CD4-positive, alpha-beta T cell treated with Interleukin-2 at 100 ng/mL for 4 hours (primary cell): Measurements from ENCODE around the gene CTSA.
"Not testable (repeated sequence)": the region's sequence is repeated elsewhere in the genome, so short reads cannot be mapped to it uniquely, and the experiment has no call there.

Source experiments
- DNase-seq: peaks from one replicate; pipeline ENCODE4 v3.0.0-alpha.2; 2020; ENCODE audit warnings: low spot score

Gene CTSA

DNA sequence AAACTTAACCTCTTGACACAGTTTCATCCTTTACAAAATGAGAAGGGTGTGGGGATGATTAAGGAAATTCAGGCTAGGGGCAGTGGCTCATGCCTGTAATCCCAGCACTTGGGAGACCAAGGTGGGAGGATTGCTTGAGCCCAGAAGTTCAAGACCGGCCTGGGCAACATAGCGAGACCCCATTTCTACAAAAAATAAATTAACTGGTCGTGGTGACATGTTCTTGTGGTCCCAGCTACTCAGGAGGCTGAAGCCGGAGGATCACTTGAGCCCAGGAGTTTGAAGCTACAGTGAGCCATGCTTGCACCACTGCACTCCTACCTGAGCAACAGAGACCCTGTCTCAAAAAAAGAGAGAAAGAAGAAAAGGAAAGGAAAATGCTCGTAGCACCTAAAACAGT is 24.7 kb upstream of the CTSA start:
- DNase-seq: no peak

DNA sequence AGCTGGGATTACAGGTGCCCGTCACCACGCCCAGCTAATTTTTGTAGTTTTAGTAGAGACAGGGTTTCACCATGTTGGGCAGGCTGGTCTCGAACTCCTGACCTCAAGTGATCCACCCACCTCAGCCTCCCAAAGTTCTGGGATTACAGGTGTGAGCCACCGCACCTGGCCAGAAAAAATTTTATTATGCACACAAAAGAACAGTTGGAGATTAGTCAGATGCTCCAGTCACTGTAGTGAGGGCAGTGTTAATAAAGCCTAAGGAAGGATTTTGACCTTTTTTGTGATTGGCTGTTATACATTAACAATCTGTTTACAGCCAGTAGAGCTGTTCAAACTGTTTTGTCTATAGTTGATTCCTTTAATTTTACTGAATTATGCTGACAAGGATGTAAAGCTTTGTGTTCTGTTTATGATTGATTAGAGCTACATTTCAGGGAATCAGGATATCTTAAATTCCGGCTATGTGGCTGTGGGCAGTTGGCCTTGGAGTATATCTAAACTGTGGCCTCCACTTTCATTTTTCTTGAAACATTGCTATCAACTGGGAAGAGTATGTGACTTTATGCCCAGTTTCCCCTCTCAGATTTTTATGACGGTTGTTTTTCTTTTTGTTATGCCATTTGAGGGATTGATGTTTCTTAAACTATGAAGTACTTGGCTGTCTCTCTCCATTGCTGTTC is 23.9 kb upstream of the CTSA start:
- no peak for DNase-seq

DNA sequence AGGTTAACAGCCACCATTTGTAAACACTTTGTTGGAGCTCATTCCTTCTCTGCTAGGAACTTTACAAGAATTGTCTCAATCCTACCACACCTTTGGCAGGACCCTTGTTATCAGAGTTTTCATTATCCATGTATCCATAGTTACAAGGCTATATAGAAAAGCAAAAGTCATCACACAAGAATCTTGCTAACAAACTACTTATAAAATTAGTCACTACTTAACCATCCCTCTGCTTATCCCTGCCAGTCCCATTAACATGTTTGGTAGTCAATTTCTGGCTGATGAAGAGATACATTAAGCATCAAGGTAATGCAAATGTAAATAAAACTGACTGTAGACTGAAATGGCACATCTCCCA is 23.3 kb upstream of the CTSA start:
- DNase-seq: no peak

DNA sequence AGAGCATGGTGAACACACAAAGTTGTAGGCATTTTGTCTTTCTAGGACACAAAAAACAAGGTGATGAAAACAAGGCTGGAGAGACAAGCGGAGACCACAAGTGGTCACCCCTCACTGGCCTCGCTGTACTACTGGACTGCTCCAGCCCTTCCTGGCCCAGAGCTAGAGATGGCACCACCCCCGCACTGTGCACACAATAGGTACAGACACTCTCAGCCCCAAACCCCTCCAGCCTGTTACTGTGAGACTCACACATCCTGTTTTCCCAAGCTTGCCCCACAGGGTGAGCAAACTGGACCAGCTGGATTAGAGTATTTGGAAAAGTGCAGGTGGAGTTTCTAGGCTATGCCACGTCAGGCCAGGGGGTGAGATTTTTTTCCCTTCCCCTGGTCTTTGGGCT is 18.5 kb upstream of the CTSA start:
- no peak for DNase-seq

DNA sequence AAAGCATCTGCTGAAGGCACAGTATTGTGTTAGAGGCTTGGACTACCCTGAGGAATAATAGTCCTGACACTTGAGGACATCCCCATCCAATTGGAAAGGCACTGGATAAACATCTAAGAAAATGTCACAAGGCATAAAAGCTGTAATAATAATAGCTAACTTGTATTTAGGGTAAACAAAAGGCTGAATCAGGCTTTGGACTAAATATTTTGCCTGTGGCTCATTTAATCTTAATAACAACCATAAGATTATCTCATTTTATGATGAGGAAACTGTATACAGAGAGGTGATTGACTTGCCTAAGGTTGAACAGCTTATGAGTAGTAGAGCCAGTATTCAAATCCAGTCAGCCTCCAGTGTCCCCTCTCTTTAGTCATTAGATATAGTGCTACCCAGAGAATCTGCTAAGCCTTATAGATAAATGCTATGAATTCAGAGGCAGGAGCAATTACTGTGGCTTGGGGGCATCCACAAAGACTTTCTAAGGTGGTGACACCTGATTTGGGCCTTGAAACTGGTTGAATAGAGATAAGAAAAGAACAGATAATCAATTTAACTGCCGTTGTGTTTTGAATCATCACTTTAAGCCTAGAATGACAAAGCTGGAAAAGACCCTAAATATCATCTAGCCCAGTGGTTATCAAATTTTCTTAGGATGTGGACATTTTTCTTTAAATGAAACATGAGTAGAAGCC is 17.6 kb upstream of the CTSA start:
- no peak for DNase-seq

DNA sequence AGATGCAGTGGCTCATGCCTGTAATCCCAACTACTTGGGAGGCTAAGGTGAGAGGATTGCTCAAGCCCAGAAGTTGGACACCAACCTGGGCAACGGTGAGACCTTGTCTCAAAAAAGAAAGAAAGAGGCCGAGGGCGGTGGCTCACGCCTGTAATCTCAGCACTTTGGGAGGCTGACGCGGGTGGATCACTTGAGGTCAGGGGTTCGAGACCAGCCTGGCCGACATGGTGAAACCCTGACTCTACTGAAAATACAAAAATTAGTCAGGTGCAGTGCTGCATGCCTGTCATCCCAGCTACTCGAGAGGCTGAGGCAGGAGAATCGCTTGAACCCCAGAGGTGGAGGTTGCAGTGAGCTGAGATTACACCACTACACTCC is 17.0 kb upstream of the CTSA start:
- not testable (repeated sequence) for DNase-seq

DNA sequence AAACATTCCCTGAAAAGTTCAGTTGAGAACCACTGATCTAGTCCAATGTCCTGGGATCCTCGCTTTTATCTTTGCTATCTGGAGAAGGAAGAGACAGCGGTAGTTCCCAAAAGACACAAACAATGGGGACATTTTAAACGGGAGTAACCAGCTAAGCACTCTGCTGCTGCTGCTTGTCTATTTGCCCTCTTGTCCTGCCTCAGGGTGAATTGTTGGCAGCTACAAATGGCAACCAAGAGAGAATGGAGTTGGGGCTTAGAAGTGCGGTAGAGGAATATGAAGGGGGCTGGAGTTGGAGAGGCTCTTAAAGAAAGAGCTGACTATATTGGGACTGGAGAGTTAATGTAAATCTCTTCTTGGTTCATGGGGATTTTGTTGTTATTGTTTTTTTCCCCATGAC is 16.6 kb upstream of the CTSA start:
- no peak for DNase-seq

DNA sequence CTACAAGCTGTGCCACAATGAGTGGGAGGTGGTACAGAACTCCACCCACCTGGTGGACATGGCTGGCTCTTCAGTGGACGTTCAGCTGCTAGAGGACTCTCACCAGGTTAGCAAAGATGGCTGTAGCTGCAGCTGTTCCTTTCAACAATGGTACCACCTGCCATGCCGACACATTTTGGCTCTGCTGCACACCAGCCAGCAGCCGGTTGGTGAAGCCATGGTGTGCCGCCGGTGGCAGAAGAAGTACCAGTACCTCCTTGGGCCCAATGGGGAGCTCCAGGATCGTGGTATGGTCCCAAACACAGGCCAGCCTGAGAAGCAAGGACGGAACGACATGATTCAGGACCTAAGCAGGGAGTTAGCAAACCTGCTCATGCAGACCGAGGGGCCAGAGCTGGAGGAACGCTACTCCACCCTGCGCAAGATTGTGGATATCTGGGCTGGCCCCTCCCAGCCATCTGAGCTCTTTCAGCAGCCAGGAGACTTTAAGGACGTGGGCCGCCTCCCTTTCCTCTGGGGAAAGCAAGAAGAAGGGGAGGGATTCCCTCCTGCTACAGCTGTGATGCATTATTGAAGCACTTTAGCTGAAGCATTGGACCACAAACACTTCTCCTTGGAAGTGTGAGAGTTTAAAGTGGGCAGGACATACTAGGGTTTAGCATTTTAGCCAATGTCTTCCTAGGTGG is 12.9 kb upstream of the CTSA start:
- no peak for DNase-seq

DNA sequence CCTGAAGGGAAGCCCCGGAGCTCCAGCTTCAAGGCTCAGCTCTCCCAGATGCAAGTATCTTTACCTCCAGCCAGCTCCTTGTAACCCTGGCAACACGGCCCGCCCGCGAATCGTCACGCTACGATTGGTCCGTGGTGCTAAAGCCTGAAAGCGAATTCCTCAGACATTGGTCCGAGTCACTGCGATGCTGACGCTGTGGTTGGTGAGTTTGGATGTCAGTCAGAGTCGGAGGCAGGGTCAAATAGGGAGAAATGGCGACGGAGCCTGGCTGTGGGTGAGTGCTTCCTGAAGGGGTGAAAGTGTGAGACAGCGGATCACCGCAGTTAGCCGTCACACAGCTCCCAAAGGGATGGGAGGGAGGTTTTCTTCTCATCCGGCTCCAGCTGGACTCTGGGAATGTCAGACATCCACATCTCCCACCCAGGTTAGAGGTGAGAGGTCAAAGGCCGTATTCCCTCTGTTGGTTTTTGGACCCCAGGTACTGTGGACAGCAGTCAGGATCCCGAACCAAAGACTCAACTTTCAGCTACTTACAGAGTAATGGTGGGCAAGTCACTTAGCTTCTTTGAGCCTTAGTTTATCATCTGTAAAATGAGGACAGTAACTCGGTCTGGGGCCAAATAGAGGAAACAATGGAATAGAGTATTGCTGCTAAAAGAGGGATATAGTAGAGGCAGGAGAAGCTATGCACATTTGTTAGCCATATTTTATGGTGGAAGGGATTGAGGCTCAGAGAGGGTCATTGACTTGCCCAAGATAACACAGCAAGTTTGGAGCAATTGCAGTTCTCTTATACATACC is 9.9 kb upstream of the CTSA start, which contains the start of gene ZSWIM1:
TSS of gene ZSWIM1 (plus strand) at position 240 of the 801 bp plus-strand sequence. CDS start 1,366 bp downstream, outside the sequence.
- peak; percentile 100 for DNase-seq

DNA sequence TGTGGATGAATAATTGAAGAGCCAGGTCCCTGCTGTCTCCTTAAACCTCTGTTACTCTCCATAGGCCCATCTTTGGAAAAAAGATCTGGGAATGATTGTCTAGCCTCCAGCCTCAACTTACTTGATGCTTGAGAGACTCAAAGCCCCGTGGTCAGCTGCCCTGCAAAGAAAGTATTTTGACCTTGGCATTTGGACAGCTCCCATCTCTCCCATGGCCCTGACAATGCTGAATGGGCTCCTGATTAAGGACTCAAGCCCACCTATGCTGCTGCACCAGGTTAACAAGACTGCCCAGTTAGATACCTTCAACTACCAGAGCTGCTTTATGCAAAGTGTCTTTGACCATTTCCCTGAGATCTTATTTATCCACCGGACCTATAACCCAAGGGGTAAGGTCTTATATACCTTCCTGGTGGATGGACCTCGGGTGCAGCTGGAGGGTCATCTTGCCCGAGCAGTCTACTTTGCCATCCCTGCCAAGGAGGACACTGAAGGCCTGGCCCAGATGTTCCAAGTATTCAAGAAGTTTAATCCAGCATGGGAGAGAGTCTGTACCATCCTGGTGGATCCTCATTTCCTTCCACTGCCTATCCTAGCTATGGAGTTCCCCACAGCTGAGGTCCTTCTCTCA is 8.6 kb upstream of the CTSA start:
- DNase-seq: no peak

DNA sequence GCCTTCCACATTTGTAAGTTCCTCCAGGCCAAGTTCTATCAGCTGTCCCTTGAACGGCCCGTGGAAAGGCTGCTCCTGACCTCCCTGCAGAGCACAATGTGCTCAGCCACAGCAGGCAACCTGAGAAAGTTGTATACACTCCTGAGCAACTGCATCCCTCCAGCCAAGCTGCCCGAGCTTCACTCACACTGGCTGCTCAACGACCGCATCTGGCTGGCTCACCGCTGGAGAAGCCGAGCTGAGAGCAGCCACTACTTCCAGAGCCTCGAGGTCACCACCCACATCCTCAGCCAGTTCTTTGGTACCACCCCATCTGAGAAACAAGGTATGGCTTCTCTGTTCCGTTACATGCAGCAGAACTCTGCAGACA is 8.1 kb upstream of the CTSA start:
- no peak for DNase-seq

DNA sequence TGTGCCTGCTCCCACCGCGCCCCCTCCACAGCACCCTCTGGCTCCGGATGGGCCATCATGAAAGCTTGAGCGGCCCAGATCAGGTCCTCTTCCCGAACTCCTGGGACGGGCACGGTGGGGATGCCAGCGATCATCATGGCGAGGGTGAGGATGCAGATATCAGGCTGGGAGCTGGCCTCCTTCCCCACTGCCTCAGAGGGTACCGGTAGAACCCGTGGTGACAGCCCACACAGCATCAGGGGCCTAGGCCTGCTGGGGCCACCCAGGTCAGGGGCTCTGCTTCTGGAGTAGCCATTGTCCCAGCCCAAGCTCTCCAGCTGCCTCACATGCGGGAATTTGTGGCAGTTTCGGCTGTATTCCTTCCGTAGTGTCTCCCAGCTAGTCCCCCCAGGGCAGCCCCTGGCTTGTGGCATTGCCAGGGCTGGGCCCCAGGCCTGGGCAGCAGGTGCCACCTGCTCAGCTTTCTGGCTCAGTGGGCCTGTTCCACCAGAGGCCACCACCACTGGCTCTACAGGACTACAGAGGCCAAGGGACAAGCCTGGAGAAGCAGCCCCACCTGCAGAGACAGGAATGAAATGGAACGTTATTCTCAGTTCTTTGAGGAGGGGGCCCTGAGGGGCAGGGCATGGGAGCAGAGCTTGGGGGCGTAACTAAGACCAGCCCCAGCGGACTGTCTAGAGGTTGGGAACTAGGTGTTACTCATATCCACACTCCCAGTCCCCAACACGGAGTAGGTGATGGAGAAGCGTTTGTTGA is 4.4 kb upstream of the CTSA start:
- no peak for DNase-seq

DNA sequence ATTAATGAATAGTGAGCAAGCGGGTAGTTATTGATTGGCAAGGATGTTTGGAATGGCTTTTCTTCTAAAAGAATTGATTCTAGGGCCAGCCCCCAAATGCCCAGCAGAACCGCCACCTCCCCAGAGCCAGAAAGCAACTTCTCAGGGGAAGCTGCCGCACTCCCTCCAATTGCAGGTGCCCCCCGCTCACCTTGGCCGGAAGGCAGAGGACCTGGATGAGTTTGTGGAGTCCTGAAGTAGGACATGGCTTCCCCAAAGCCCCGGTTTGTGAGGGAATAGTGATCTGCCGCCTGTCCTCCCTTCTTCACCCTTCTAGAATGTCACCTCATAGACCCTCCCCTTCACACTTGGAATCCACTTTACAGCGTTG is 3.8 kb upstream of the CTSA start, which contains the start of gene SPATA25:
TSS of gene SPATA25 (minus strand) at position 277 of the 370 bp plus-strand sequence. CDS start at position 245, 32 bp downstream.
- no peak for DNase-seq

DNA sequence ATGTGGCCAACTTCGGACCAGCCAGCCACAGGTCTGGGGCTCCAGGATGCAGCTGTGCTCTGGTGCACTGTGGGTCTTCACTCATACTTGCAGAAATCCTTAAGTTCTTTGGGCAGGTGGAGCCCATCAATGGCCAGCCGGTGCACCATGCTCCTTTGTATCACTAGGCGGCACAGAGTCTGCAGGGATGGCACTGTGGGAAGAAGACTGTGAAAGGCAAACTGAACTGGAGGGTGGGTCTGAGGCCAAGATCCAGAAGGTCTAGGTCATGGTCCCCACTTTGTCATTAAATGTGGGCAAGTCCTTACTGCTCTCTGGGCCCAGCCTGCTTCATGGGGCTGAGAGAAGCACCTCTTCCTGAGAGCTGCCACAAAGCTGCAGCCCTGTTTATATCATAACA is 2.5 kb upstream of the CTSA start:
- DNase-seq: no peak

DNA sequence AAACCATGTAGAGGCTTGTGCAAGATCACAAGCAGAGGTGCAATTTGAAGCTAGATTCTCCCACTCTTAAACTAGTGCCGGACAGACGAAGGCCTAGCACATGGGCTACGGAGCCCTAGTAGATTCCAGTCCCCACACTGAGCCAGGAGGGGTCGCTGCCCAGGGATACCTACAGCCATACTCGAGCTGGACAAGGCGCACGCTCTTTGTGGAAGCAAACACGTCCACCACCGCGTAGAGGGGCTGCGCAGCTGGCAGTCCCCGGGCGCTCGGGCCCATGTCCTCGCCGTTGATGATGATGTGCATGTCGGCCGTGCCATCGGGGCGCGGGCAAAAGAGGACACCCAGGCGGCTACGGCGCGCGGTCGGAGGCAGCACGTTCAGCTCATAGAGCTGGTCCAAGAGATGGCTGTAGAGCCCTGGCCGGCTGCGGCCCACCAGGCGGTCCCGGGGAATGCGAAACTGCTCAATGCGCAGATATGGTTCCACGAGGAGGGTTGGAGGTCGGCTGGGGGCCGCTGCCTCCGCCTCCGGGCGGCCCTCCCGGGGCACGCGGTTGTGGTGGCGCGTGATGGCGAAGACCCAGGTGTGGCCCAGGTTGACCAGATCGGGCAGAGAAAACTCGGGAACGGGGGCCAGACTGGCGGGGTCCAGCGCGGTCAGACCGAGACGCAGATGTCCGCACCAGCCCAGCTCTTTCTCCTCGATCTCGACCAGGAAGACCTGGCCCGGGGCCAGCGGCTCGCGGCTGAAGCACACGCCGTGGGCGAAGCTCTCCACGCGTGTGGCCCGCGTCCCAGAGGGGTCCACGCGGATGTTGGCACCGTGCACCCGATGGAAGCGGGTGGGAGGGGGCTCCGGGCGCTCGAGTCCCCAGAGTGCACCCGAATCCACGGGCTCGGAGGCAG is 804 bp upstream of the CTSA start:
- DNase-seq: peak; percentile 42

DNA sequence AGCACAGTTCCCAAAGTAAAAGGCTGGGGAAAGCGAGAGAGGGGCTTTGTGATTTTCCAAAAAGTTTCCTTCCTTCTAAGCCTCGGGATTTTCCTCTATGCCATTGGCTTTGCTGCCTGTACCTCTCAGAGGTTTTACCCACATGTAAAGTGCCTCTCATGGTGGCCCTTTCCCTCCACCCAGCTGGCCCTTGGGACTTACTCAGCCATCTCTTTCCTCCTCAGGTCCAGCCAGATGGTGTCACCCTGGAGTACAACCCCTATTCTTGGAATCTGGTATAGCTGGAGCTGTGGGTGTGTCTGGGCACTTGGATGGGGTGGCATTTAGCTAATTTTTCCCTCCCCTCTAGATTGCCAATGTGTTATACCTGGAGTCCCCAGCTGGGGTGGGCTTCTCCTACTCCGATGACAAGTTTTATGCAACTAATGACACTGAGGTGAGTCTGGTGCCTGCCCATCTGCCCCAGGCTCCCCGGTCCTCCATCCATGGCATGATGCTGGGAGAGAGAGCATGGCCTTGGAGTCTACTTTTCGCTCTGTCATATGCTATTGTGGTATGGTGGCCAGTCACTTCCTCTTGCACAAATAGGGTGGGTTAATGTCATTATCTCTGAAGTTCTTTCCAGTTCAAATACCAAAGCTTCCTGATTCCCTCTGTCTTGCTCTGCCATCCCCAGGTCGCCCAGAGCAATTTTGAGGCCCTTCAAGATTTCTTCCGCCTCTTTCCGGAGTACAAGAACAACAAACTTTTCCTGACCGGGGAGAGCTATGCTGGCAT is 1.1 kb downstream of the CTSA start:
- no peak for DNase-seq

DNA sequence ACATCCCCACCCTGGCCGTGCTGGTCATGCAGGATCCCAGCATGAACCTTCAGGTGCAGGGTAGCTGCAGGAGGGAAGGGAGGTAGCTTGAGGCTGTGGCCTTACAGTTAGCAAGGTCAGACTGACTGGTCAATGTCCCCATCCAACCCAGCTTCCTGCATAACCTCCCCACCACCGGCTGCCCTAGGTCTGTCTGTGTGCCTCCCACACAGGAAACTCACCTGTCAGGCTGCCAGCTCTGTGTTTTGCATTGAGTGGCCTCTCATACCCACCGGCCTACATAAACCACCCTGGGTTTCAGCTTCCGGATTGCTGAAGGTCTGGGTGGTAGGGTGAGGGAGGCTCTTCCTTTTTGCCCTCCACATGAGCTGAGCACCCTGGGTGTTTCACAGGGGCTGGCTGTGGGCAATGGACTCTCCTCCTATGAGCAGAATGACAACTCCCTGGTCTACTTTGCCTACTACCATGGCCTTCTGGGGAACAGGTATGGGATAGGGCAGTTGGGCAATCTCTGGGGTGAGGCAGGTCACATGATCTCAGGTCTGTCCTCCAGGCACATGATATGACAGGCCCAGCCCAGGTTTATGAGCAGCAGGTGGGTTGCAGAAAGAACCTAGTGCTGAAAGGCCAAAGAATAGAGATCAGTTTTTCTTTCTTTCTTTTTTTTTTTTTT is 1.8 kb downstream of the CTSA start:
- peak; percentile 27 for DNase-seq

DNA sequence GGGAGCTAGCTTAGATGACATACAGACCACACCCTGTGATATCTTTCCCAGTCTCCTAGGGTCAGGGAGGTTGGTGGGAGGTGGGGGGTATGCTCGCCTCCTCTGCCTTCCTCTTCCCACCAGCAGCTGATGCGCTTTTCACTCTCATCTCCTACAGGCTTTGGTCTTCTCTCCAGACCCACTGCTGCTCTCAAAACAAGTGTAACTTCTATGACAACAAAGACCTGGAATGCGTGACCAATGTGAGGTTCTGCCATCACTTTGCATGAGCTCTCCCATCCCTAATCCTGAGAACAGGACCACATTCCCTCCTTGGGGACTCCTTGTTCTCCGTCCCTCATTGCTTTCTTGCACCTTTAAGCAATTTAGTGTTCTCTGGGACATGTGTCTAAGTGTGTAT is 2.7 kb downstream of the CTSA start:
- no peak for DNase-seq

DNA sequence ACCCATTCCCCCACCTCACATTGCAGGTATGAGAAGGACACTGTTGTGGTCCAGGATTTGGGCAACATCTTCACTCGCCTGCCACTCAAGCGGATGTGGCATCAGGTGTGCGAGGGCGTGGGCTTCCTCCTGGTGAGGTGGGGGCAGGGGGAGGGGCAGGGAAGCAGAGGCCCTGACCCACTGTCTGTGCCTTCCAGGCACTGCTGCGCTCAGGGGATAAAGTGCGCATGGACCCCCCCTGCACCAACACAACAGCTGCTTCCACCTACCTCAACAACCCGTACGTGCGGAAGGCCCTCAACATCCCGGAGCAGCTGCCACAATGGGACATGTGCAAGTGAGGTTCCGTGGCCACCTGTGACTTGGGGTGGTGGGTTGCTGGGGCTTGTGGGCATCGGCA is 3.7 kb downstream of the CTSA start:
- DNase-seq: no peak
